ENCODE results near the gene DALRD3.

DNA sequence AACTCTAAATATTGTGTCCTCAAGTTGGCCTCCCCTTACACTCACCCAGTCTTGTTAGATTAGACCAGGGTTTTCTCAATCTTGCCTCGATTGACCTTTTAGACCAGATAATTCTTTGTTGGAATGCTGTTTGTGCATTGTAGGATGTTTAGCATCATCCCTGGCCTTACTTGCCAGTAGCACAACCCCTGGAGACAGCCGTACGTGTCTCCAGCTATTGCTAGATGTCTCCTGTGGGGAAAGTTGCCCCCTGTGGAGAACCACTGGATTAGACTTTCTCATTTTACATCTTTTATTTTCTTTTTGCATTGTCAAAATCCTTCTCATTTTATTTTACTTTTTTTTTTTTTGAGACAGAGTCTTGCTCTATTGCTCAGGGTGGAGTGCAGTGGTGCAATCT is 9.0 kb downstream of the DALRD3 start:
- TF ChIP-seq, protein P1, sequence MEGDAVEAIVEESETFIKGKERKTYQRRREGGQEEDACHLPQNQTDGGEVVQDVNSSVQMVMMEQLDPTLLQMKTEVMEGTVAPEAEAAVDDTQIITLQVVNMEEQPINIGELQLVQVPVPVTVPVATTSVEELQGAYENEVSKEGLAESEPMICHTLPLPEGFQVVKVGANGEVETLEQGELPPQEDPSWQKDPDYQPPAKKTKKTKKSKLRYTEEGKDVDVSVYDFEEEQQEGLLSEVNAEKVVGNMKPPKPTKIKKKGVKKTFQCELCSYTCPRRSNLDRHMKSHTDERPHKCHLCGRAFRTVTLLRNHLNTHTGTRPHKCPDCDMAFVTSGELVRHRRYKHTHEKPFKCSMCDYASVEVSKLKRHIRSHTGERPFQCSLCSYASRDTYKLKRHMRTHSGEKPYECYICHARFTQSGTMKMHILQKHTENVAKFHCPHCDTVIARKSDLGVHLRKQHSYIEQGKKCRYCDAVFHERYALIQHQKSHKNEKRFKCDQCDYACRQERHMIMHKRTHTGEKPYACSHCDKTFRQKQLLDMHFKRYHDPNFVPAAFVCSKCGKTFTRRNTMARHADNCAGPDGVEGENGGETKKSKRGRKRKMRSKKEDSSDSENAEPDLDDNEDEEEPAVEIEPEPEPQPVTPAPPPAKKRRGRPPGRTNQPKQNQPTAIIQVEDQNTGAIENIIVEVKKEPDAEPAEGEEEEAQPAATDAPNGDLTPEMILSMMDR (IDR thresholded peaks at IDR 0.05) = no peak
- TF ChIP-seq POLR2AphosphoS5 (IDR thresholded peaks at IDR 0.05; ENCODE audit: insufficient read depth in 1 of 2, low read depth in 1 of 2) = no peak
- TF ChIP-seq POLR2A (IDR thresholded peaks at IDR 0.05) = no peak

Measured in vagina (tissue), 2 donors.